GM19239 (cell line): Measurements from ENCODE around the gene ADAMTS16.

ENCODE experiments used
- DNase-seq: peaks from one replicate; pipeline ENCODE4 v3.0.0; 2011; ENCODE audit warnings: low spot score; ENCODE audit not compliant: insufficient read length
- FAIRE-seq: peaks from 2 replicates; lab custom pipeline; 2011; peaks lifted over from hg19 to GRCh38; lab: Jason Lieb, UNC

The ADAMTS16 gene

GRCh38 chr5:5141625-5142525 lies 1.7 kb downstream of the ADAMTS16 start:
- peak; percentile 29 for DNase-seq
- FAIRE-seq = peak; percentile 52

- FAIRE-seq = no peak
- DNase-seq = no peak
These were observed 4.3 kb downstream of the ADAMTS16 start for GRCh38 chr5:5144441-5144840.

GRCh38 chr5:5145651-5146529 lies 5.8 kb downstream of the ADAMTS16 start:
- DNase-seq = no peak
- no peak for FAIRE-seq

GRCh38 chr5:5146530-5147160 lies 6.5 kb downstream of the ADAMTS16 start:
- FAIRE-seq = no peak

GRCh38 chr5:5149154-5149553 lies 9.0 kb downstream of the ADAMTS16 start:
- FAIRE-seq (no peak), DNase-seq (no peak)

More at GRCh38 chr5:5146530-5147160, 6.5 kb downstream of the ADAMTS16 start:
- DNase-seq = no peak

- no peak for DNase-seq
- FAIRE-seq = no peak
These were observed 10.5 kb downstream of the ADAMTS16 start for GRCh38 chr5:5150667-5151066.

GRCh38 chr5:5154733-5155132 lies 14.6 kb downstream of the ADAMTS16 start:
- DNase-seq (no peak), FAIRE-seq (no peak)

- no peak for FAIRE-seq
These were observed 15.5 kb downstream of the ADAMTS16 start for GRCh38 chr5:5155617-5156016.

GRCh38 chr5:5156471-5157082 lies 16.4 kb downstream of the ADAMTS16 start:
- FAIRE-seq (no peak), DNase-seq (no peak)

More at GRCh38 chr5:5155617-5156016, 15.5 kb downstream of the ADAMTS16 start:
- DNase-seq = no peak

GRCh38 chr5:5158472-5158895 lies 18.4 kb downstream of the ADAMTS16 start:
- DNase-seq (no peak), FAIRE-seq (no peak)

GRCh38 chr5:5159282-5160103 lies 19.4 kb downstream of the ADAMTS16 start:
- DNase-seq (no peak), FAIRE-seq (no peak)

- DNase-seq (no peak), FAIRE-seq (no peak)
These were observed 24.0 kb downstream of the ADAMTS16 start for GRCh38 chr5:5164163-5164562.

GRCh38 chr5:5165541-5166002 lies 25.4 kb downstream of the ADAMTS16 start:
- DNase-seq (no peak), FAIRE-seq (no peak)

GRCh38 chr5:5169466-5169865 lies 29.3 kb downstream of the ADAMTS16 start:
- DNase-seq (no peak), FAIRE-seq (no peak)

- no peak for FAIRE-seq
These were observed 38.0 kb downstream of the ADAMTS16 start for GRCh38 chr5:5178136-5178535.

GRCh38 chr5:5178580-5178979 lies 38.5 kb downstream of the ADAMTS16 start:
- no peak for FAIRE-seq
- no peak for DNase-seq

More at GRCh38 chr5:5178136-5178535, 38.0 kb downstream of the ADAMTS16 start:
- no peak for DNase-seq

- DNase-seq (no peak), FAIRE-seq (no peak)
These were observed 38.9 kb downstream of the ADAMTS16 start for GRCh38 chr5:5179079-5179478.

GRCh38 chr5:5179597-5179996 lies 39.5 kb downstream of the ADAMTS16 start:
- FAIRE-seq (no peak), DNase-seq (no peak)
